ENCODE results near the gene TYR.
"Not testable (repeated sequence)": the region's sequence is repeated elsewhere in the genome, so short reads cannot be mapped to it uniquely, and the experiment has no call there.

TYR gene

DNA sequence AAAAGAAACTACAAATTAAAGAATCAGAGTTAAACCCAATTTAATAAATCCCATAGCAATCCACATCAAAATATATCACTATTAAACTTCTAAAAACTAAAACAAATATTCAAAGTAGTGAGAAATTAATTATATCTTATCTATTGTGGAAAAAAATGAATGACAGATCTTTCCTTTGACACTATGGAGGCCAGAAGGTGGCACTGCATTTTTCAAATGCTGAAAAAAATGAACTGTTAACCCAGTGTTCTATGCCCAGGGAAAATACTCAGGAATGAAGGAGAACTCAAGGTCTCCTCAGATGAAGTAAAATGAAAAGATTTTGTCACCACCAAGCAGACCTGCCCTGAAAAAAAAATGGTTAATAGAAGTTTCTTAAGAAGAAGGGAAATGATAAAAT lies 27.7 kb downstream of the TYR start:
- Histone ChIP-seq H3K36me3 (ENCODE audit: insufficient read depth, low read length) (no peaks in the 10 kb centered on the region), H3K9me3 (ENCODE audit: control insufficient read depth, insufficient read depth, low read length) (no peaks in the 10 kb centered on the region), H3K4me1 (ENCODE audit: insufficient read depth, low read length) (peaks cover 5% of the 10 kb centered on the region; the same call in 1 of the 2 replicates), H3K9ac (ENCODE audit: low read depth, low read length) (no peak overlapping the region)

DNA sequence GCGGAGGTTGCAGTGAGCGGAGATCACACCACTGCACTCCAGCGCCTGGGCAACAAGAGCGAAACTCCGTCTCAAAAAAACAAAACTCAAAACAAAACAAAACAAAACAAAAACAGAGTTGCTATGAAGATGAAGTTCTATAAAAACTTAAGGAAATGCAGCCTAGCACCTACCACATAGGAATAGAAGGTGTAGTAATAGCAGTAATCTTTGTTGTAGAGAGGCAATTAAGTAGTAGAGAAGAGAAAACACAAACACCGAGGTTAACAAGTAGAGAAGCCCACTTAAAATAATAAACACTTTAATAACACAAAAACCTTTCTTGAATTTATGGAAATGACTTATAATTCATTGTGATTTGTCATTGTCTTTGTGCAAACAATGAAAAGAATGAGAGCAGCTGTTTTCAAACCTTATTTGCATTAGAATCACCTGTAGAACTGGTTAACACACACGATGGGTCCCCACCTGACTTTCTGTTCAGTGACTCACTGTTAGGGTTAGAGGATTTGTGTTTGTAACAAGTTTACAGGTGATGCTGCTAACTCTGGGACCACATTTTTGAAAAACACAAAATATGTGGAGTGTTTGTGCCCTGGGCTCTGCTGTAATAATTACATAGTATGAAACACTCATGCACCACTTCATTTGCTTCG lies 43.1 kb downstream of the TYR start:
- Histone ChIP-seq H3K4me1 (ENCODE audit: insufficient read depth, low read length) (peaks cover 8% of the 10 kb centered on the region), H3K9me3 (ENCODE audit: control insufficient read depth, insufficient read depth, low read length) (no peaks in the 10 kb centered on the region), H3K9ac (ENCODE audit: low read depth, low read length) (no peak overlapping the region), H3K36me3 (ENCODE audit: insufficient read depth, low read length) (no peaks in the 10 kb centered on the region)

DNA sequence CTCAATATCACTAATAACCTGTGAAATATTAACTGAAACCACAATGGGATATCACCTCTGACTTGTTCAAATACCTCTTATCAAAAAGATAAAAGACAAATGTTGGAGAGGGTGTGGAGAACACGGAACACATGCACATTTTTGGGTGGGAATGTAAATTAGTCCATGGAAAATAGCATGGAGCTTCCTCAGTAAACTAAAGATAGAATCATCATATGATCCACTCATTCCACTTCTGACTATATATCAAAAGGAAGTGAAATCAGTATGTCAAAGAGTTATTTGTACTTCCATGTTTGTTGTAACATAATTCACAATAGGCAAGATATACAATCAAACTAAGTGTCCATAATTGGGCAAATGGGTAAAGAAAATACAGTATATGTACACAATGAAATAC lies 57.4 kb downstream of the TYR start:
- Histone ChIP-seq H3K9ac (ENCODE audit: low read depth, low read length) (no peak overlapping the region), H3K4me1 (ENCODE audit: insufficient read depth, low read length) (no peaks in the 10 kb centered on the region), H3K9me3 (ENCODE audit: control insufficient read depth, insufficient read depth, low read length) (no peaks in the 10 kb centered on the region), H3K36me3 (ENCODE audit: insufficient read depth, low read length) (no peaks in the 10 kb centered on the region)

DNA sequence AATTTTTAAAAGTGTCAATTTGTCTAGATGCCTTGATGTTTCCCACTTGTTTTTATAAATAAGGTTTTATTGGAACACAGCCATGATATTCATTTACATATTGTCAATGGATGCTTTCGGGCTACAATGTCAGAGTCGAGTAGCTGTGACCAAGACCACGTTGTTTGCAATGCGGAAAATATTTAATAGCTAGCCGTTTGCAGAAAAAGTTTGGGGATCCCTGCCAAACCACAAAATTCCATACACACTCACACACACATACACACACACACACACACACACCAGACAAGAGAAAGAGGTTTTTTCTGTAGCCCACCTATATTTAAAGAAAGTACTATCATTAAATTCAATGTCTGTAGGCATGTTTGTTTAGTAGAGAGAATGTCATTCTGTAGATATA lies 58.3 kb downstream of the TYR start:
- Histone ChIP-seq H3K4me1 (ENCODE audit: insufficient read depth, low read length) (no peaks in the 10 kb centered on the region), H3K9ac (ENCODE audit: low read depth, low read length) (no peak overlapping the region), H3K9me3 (ENCODE audit: control insufficient read depth, insufficient read depth, low read length) (no peaks in the 10 kb centered on the region), H3K36me3 (ENCODE audit: insufficient read depth, low read length) (no peaks in the 10 kb centered on the region)

DNA sequence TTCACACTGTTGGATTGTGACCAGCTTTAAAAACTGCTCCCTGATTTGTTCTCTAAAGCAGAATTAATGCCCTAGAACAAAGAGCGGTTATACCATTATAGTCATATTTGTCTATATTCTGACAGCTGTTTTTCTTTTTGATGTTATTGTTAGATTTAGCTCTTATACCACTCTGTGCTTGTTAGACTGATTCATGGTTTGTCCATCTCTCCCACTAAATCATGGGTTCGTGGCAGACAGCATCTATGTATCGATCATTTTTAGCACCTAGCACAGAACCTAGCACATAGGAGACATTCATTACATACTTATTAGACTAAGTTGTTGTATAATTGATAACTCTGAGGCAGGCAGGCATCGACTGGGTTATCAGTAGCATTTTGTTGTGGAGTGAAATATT lies 69.3 kb downstream of the TYR start:
- not testable (repeated sequence) for H3K9me3 ChIP-seq (ENCODE audit: control insufficient read depth, insufficient read depth, low read length); H3K9ac ChIP-seq (ENCODE audit: low read depth, low read length); H3K36me3 ChIP-seq (ENCODE audit: insufficient read depth, low read length); H3K4me1 ChIP-seq (ENCODE audit: insufficient read depth, low read length)

DNA sequence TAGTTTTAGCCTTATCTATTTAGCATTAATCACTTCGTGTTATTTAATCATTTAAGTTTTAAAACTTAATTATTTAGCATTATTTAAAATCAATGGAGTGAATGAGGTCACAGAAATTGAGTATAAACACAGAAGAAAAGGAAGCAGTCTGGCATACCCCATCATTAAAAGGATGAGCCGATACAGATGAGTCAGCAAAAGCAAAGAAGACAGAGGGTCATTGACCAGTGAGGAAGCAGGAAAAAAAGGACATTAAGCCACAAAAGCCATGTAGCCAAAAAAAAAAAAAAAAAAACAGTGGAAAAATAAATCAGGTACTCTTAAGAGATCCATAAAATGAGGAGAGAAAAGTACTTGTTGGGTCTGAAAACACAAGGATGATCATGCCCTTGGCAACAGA lies 71.5 kb downstream of the TYR start:
- H3K9ac ChIP-seq (ENCODE audit: low read depth, low read length), result no peak overlapping the region
- H3K36me3 ChIP-seq (ENCODE audit: insufficient read depth, low read length), result no peaks in the 10 kb centered on the region
- no peaks in the 10 kb centered on the region for H3K9me3 ChIP-seq (ENCODE audit: control insufficient read depth, insufficient read depth, low read length)
- no peaks in the 10 kb centered on the region for H3K4me1 ChIP-seq (ENCODE audit: insufficient read depth, low read length)

DNA sequence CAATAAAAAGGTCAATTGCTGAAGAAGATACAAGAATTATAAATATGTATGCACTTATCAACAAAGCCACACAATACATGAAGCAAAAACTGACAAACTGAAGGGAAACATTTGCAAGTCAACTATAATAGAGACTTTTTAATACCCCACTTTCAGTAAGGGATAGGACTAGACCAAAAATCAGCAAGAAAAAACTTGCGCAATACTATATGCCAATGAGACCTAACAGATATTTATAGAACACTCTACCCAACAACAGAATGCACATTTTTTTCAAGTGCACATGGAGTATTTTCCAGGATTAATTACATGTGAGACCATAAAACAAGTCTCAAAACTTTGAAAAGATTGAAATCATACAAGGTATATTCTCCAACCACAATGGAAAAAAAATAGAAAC lies 83.8 kb downstream of the TYR start:
- H3K4me1 ChIP-seq (ENCODE audit: insufficient read depth, low read length); H3K9ac ChIP-seq (ENCODE audit: low read depth, low read length); H3K9me3 ChIP-seq (ENCODE audit: control insufficient read depth, insufficient read depth, low read length); H3K36me3 ChIP-seq (ENCODE audit: insufficient read depth, low read length): not testable (repeated sequence)

DNA sequence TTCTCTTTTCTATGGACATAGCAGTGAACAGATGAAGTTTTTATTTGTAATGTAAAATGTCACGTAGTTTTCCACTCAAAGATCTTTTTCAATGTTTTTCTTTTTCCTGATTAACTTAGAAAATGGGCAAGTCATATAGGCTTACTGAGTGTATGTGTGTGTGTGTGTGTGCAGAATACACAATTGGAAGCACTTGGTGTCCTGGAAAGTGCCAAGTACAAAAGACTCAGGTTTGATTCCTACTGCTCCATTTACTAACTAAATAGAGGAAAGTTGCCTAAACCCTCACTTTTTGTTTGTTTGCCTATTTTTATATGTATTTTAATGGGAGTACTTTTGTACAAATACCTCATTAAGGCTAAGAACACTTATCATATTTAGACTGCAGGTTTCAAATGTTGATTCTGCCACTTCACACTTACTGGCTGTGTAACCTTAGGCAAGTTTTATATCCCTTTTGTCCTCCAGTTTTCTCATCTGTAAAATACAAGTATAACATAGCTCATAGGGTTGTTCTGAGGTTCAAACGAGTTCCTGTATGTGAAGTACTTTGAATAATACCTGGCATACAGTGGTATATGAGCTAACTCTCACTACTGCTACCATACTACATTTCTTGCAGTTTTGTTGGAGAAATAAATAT lies 90.1 kb downstream of the TYR start:
- no peaks in the 10 kb centered on the region for H3K36me3 ChIP-seq (ENCODE audit: insufficient read depth, low read length)
- no peak overlapping the region for H3K9ac ChIP-seq (ENCODE audit: low read depth, low read length)
- H3K4me1 ChIP-seq (ENCODE audit: insufficient read depth, low read length), result peaks cover 3% of the 10 kb centered on the region; the same call in 1 of the 2 replicates
- no peaks in the 10 kb centered on the region for H3K9me3 ChIP-seq (ENCODE audit: control insufficient read depth, insufficient read depth, low read length)

DNA sequence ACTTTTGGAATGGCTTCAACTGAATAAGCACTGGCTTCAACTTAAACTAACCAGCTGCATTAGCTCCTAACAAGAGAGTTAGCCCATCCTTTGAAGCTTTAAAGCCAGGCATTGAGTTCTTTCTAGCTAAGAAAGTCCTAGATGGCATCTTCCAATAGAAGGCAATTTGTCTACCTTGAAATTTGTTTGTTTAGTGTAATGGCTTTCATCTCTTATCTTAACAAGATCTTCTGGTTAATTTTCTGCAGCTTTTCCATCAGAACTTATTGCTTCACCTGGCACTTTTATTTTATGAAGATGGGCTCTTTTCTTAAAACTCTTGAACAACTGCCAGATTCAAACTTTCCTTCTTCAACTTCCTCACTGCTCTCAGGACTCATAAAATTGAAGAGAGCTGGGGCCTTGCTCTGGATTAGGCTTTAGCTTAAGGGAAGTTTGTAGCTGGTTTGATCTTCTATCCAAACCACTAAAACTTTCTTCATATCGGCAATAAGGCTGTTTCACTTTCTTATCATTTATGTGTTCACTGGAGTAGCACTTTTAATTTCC lies 94.9 kb downstream of the TYR start:
- H3K9me3 ChIP-seq (ENCODE audit: control insufficient read depth, insufficient read depth, low read length); H3K9ac ChIP-seq (ENCODE audit: low read depth, low read length); H3K4me1 ChIP-seq (ENCODE audit: insufficient read depth, low read length); H3K36me3 ChIP-seq (ENCODE audit: insufficient read depth, low read length): not testable (repeated sequence)

DNA sequence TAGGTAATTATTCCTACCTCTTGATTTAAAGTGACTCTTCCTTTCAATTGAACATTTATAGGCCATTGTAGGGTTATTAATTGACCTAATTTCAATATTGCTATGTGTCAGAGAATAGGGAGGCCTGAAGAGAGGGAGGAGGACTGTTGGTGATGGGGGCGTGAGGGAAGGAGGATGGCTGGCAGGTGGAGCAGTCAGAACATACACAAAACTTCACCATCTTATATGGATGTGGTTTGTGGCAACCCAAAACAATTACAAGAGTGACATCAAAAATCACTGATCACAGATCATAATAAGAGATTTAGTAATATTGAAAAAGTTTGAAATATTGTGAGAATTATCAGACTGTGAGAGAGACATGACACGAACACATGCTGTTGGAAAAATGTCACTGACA lies 95.5 kb downstream of the TYR start:
- not testable (repeated sequence) for H3K9me3 ChIP-seq (ENCODE audit: control insufficient read depth, insufficient read depth, low read length); H3K9ac ChIP-seq (ENCODE audit: low read depth, low read length); H3K4me1 ChIP-seq (ENCODE audit: insufficient read depth, low read length); H3K36me3 ChIP-seq (ENCODE audit: insufficient read depth, low read length)

DNA sequence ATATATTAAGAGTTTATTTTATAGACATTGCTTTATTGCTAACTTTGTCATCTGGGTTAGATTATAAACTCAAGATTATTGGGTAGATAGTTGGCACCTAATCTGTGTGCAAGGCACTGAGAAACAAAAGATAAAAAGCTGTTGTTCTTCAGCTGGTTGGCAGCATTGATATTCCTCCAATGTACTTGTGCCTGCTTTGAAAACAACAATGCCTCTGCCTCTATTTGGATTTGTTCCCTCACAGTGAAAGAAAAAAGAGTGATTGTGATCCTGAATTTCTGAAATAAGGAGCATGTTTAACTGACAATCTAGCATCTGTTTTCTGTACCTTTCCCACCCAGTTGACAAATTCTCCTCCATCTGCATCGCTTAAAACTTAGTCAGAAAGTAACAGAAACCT lies 98.3 kb downstream of the TYR start:
- Histone ChIP-seq H3K36me3 (ENCODE audit: insufficient read depth, low read length) (no peaks in the 10 kb centered on the region), H3K4me1 (ENCODE audit: insufficient read depth, low read length) (peaks cover 4% of the 10 kb centered on the region; the same call in 1 of the 2 replicates), H3K9me3 (ENCODE audit: control insufficient read depth, insufficient read depth, low read length) (no peaks in the 10 kb centered on the region), H3K9ac (ENCODE audit: low read depth, low read length) (no peak overlapping the region)

DNA sequence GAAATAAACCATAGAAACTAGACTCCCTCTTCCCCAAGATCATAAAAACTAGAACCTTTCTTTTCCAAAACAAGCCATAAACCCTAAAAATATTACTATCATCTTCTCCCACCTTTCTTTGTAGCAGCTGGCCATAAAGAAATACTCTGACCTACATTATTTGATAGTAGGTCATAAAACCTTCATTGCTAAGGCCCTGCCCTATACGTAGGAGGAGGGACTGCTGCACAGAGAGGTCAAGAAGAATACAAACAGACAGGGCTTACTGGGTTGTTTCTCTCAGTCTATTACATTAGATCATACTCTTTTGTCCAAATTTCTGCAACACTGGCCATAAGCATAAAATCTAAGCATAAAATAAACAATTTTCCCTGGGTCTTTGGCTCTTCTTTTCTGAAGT lies 101.5 kb downstream of the TYR start:
- H3K4me1 ChIP-seq (ENCODE audit: insufficient read depth, low read length), result peaks cover 6% of the 10 kb centered on the region; the same call in 1 of the 2 replicates
- H3K9ac ChIP-seq (ENCODE audit: low read depth, low read length), result no peak overlapping the region
- no peaks in the 10 kb centered on the region for H3K9me3 ChIP-seq (ENCODE audit: control insufficient read depth, insufficient read depth, low read length)
- no peaks in the 10 kb centered on the region for H3K36me3 ChIP-seq (ENCODE audit: insufficient read depth, low read length)

DNA sequence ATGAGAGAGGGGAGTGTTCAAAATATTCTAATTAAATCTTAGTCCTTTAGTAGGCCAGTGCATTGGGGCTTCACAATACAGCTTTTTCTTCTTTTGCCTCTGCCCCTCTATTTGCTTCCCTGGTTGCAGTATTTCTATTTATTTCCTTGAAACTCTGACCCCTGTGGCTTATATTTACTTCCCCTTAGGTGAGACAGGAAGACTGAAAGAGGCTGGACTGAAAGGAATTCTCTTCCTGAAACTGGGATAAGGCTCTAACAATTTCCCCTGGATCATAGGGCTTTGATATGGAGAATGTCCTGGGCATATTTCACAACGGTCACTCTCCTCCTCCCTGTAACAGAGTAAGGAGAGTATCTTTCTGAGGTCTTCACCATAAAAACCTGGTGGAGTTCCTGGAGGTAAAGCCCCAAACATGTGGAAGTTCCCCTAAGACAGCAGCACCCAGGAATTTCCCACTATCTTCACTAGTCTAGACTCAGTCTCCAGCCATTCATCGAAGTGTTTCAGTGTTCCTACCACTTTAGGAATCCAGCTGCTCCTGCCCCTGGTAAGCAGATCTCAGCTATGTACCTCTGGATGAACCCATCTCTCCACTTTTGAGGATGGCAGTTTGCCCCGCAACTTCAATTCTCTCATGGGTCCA lies 103.5 kb downstream of the TYR start:
- H3K9me3 ChIP-seq (ENCODE audit: control insufficient read depth, insufficient read depth, low read length); H3K4me1 ChIP-seq (ENCODE audit: insufficient read depth, low read length): not testable (repeated sequence)

DNA sequence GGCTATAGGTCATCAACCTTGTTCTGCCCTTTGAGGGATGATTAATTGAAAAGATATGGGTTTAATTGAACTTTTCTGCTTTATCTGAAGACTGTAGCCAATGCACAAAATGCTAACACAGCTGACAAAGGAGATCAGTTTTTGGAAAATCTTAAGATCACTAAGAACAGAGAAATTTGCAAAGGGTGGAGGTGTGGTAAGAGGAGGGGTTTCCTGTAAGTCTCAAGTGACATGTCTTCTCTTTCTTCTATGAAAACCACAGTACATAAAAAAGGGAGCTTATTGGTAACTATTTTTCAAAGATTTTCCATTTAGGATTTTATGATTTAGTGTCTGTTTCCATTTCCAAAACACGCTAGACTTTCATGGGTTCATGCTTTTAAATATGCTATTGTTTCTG lies 108.9 kb downstream of the TYR start:
- H3K9ac ChIP-seq (ENCODE audit: low read depth, low read length); H3K4me1 ChIP-seq (ENCODE audit: insufficient read depth, low read length); H3K9me3 ChIP-seq (ENCODE audit: control insufficient read depth, insufficient read depth, low read length); H3K36me3 ChIP-seq (ENCODE audit: insufficient read depth, low read length): not testable (repeated sequence)

More for the DNA sequence above, 103.5 kb downstream of the TYR start:
- H3K9ac ChIP-seq (ENCODE audit: low read depth, low read length); H3K36me3 ChIP-seq (ENCODE audit: insufficient read depth, low read length): not testable (repeated sequence)

DNA sequence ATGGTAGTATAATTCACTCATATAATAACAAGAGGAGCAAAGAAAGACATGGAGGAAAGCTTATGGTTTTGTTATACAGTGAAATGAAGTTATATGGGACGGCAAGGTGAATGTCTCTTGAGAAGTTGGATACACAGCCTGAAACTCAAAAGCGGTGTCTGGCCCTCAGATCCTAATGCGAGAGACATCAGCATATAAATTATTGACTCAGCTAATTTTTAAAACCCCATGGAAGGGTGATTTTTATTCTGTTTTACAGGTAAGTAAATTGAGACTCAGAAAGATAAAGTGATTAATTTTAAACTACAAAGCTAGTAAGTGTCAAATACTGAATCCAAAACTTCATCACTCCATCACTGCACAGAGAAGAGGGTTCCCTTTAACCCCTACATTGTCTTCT lies 110.3 kb downstream of the TYR start:
- not testable (repeated sequence) for H3K4me1 ChIP-seq (ENCODE audit: insufficient read depth, low read length); H3K36me3 ChIP-seq (ENCODE audit: insufficient read depth, low read length); H3K9me3 ChIP-seq (ENCODE audit: control insufficient read depth, insufficient read depth, low read length); H3K9ac ChIP-seq (ENCODE audit: low read depth, low read length)
